Breast epithelium (tissue), 3 donors: ENCODE data around the gene SCRT2.

Experiments used
- CTCF ChIP-seq, 3 donors: fragments of 450-650 bp; IDR thresholded peaks; one replicate each; pipeline ENCODE4 v1.5.1; 2016 to 2017; ENCODE audit warnings: antibody characterized with exemption in 3 of 3, mild to moderate bottlenecking in 3 of 3, moderate library complexity in 3 of 3
- POLR2A ChIP-seq: fragments of 450-650 bp; IDR thresholded peaks from one replicate; pipeline ENCODE4 v1.6.1; 2016; ENCODE audit warnings: antibody characterized with exemption, mild to moderate bottlenecking, moderate library complexity
- POLR2AphosphoS5 ChIP-seq, 3 donors: sonication (generic); formaldehyde crosslinking; IDR thresholded peaks; one replicate each; pipeline ENCODE4 v1.6.1; 2017; ENCODE audit warnings: antibody characterized with exemption in 3 of 3

- no peak for TF ChIP-seq CTCF (IDR thresholded peaks at IDR 0.05)
- TF ChIP-seq POLR2A: no peak
- TF ChIP-seq POLR2AphosphoS5 (IDR thresholded peaks at IDR 0.05): no peak
Measured at GRCh38 chr20:704726-705125, 29.1 kb upstream of the SCRT2 start.
